K562 (cell line): ENCODE data around the gene SEC61A1. TPM values are rescaled to one million over a fixed set of nuclear protein-coding genes. Genes with fewer than 3 reads are reported as not detected.

ENCODE experiments used
- ATAC-seq: fragments of 200-7000 bp; cut with Tn5 transposase; 3 replicates; pipeline ENCODE4 v1.9.1; 2020; ENCODE audit warnings: moderate library complexity
- BruUV-seq: library from RNA; stranded (reverse); fragments of 400-500 nt; replicated peaks from 2 replicates; lab custom pipeline; 2021; lab: Mats Ljungman, UMichigan
- CTCF ChIA-PET: fragments of 300-600 bp; formaldehyde crosslinking; extraction: SDS; loops from one replicate; lab custom pipeline; 2021; ENCODE audit warnings: low intra/inter-chr PET ratio; lab: Yijun Ruan, JAX
- POLR2A ChIA-PET: fragments of 300-600, 350-650 bp; sonication (Branson Sonifier 250); formaldehyde crosslinking; extraction: SDS; loops from one replicate; lab custom pipeline; 2021; ENCODE audit warnings: antibody characterized with exemption, inconsistent platforms; lab: Yijun Ruan, JAX
- DNase-seq, 4 experiments: peaks; one replicate each; pipeline versions ENCODE4 v3.0.0 to v3.0.0-alpha.2; 2011 to 2018; ENCODE audit warnings: low spot score in 3 of 4, mixed read lengths in 3 of 4; ENCODE audit errors: extremely low read depth in 1 of 4
- FAIRE-seq: peaks from 2 replicates; lab custom pipeline; 2011; peaks lifted over from hg19 to GRCh38; lab: Jason Lieb, UNC
- H2AFZ ChIP-seq: 2 replicates; pipeline ENCODE4 v1.6.0; 2011; ENCODE audit warnings: low read depth, low read length, control low read depth, inconsistent platforms
- H3K27ac ChIP-seq: fragments of 200-600 bp; 3 replicates; pipeline ENCODE4 v1.8.0; 2011; ENCODE audit warnings: low read depth, mild to moderate bottlenecking, control low read depth, inconsistent platforms, low read length, moderate library complexity, mixed read lengths; ENCODE audit errors: extremely low read depth
- H3K27me3 ChIP-seq, 2 experiments: fragments of 300-600 bp in 1 of 2; 2 replicates in 1 of 2; 3 replicates in 1 of 2; pipeline versions ENCODE4 v1.6.0 to v1.8.0; 2011; ENCODE audit warnings: inconsistent platforms in 2 of 2, low read length in 2 of 2, mild to moderate bottlenecking in 1 of 2, mixed read lengths in 1 of 2, moderate library complexity in 1 of 2; ENCODE audit not compliant: control insufficient read depth in 2 of 2, insufficient read depth in 2 of 2
- H3K36me3 ChIP-seq: fragments of 300-600 bp; 3 replicates; pipeline ENCODE4 v1.8.0; 2011; ENCODE audit warnings: mild to moderate bottlenecking, low read length, inconsistent platforms; ENCODE audit not compliant: control insufficient read depth, insufficient read depth
- H3K4me1 ChIP-seq, 2 experiments: fragments of 200-600 bp in 1 of 2; replicated peaks in 1 of 2; 2 replicates in 1 of 2; 3 replicates in 1 of 2; pipeline versions ENCODE4 v1.5.1 to v1.8.0; 2011; ENCODE audit warnings: inconsistent platforms in 2 of 2, low read length in 2 of 2, mild to moderate bottlenecking in 1 of 2, mixed read lengths in 1 of 2, moderate library complexity in 1 of 2; ENCODE audit not compliant: control insufficient read depth in 2 of 2, insufficient read depth in 2 of 2
- H3K4me2 ChIP-seq: 2 replicates; pipeline ENCODE4 v1.6.1; 2011; ENCODE audit warnings: low read length, control low read depth, inconsistent platforms, mixed read lengths; ENCODE audit not compliant: insufficient read depth
- H3K4me3 ChIP-seq: fragments of 200-600 bp; sonication (generic), shearing (Covaris generic); 2 replicates; pipeline ENCODE4 v1.5.1; 2016; ENCODE audit warnings: control low read depth, inconsistent platforms
- H3K79me2 ChIP-seq: fragments of 200-600 bp; 3 replicates; pipeline ENCODE4 v1.8.0; 2011; ENCODE audit warnings: low read length, inconsistent platforms; ENCODE audit not compliant: control insufficient read depth, insufficient read depth
- H3K9ac ChIP-seq, 2 experiments: 2 replicates each; pipeline versions ENCODE4 v1.6.0 to v1.6.1; 2011; ENCODE audit warnings: low read depth in 2 of 2, low read length in 2 of 2, control low read depth in 1 of 2, inconsistent platforms in 1 of 2, mild to moderate bottlenecking in 1 of 2, mixed read lengths in 1 of 2; ENCODE audit not compliant: insufficient read depth in 1 of 2
- H3K9me1 ChIP-seq: one replicate; pipeline ENCODE4 v1.6.0; 2011; ENCODE audit warnings: inconsistent platforms, mild to moderate bottlenecking, low read length, moderate library complexity; ENCODE audit not compliant: control insufficient read depth, insufficient read depth
- H3K9me3 ChIP-seq: replicated peaks from 2 replicates; pipeline ENCODE4 v1.5.1; 2011; ENCODE audit warnings: low read depth, low read length, inconsistent platforms; ENCODE audit not compliant: control insufficient read depth, insufficient read depth
- H4K20me1 ChIP-seq: replicated peaks from 2 replicates; pipeline ENCODE4 v1.6.1; 2011; ENCODE audit warnings: low read length, inconsistent platforms, mixed read lengths; ENCODE audit not compliant: control insufficient read depth, insufficient read depth
- ARHGAP35 ChIP-seq: fragments of 450-650 bp; IDR thresholded peaks from 2 replicates; pipeline ENCODE4 v1.6.1; 2018; ENCODE audit not compliant: partially characterized antibody
- ELF4 ChIP-seq: fragments of 450-650 bp; formaldehyde crosslinking; IDR thresholded peaks from 2 replicates; pipeline ENCODE4 v1.4.0; 2022; ENCODE audit warnings: missing genetic modification characterization
- NCOA1 ChIP-seq: fragments of 450-650 bp; IDR thresholded peaks from 2 replicates; pipeline ENCODE4 v1.6.1; 2016; ENCODE audit warnings: low read depth
- POLR2G ChIP-seq: fragments of 200-400 bp; formaldehyde crosslinking; IDR thresholded peaks from 2 replicates; pipeline ENCODE4 v1.6.1; 2017; ENCODE audit warnings: low read depth, mild to moderate bottlenecking, antibody characterized with exemption, low read length, moderate library complexity
- RBFOX2 ChIP-seq: fragments of 200-400 bp; formaldehyde crosslinking; IDR thresholded peaks from 2 replicates; pipeline ENCODE4 v1.6.1; 2017; ENCODE audit warnings: low read depth, mild to moderate bottlenecking, low read length, moderate library complexity
- TAF7 ChIP-seq: fragments of 450-650 bp; IDR thresholded peaks from 2 replicates; pipeline ENCODE4 v1.6.1; 2016; ENCODE audit warnings: missing genetic modification characterization, missing compliant biosample characterization
- TSC22D4 ChIP-seq: fragments of 450-650 bp; IDR thresholded peaks from 2 replicates; pipeline ENCODE4 v1.6.1; 2016; ENCODE audit warnings: missing genetic modification characterization, missing biosample characterization, control low read depth
- ZBTB40 ChIP-seq, 2 experiments: fragments of 450-650 bp in 1 of 2; sonication (generic) in 1 of 2; formaldehyde crosslinking in 1 of 2; IDR thresholded peaks; 2 replicates each; pipeline versions ENCODE4 v1.7.1 to v1.9.0; 2016 to 2022; ENCODE audit warnings: inconsistent platforms in 1 of 2, mild to moderate bottlenecking in 1 of 2, missing genetic modification reagents in 1 of 2
- ZNF589 ChIP-seq: fragments of 200-800 bp; sonication (Bioruptor generic); IDR thresholded peaks from 2 replicates; pipeline ENCODE4 v1.6.1; 2016; ENCODE audit warnings: low read depth, missing genetic modification characterization, missing compliant biosample characterization
- WGBS: fragments of 100-300 bp; shearing (Covaris generic); methylation state at CpG from one replicate; pipeline ENCODE4 v1.1.6; 2016; ENCODE audit warnings: low coverage, mixed read lengths; ENCODE audit not compliant: insufficient coverage; ENCODE audit errors: missing lambda C conversion rate; 5-methylcytosine and 5-hydroxymethylcytosine counted together
- in situ Hi-C: fragments of 300-500 bp; cut with MboI; formaldehyde crosslinking; loops from 4 replicates; pipeline ENCODE4 v1.15.0; 2018; ENCODE audit warnings: inconsistent platforms, mixed read lengths
- intact Hi-C: fragments of 100-400 bp; cut with micrococcal nuclease; formaldehyde crosslinking; loops from 2 replicates; pipeline ENCODE4 v1.14.2; 2022
- polyA plus RNA-seq, 8 experiments: library from polyadenylated mRNA; depleted of rRNA in 4 of 8; stranded (reverse) in 5 of 8; unstranded in 3 of 8; fragments of >200 nt; fragmentation: Nextera tagmentation in 2 of 8; fragmentation: Illumina TruSeq in 1 of 8; extraction: Ambion mirVana in 2 of 8; extraction: Trizol in 1 of 8; gene quantifications; 2 replicates each; pipeline versions ENCODE4 v1.2.1 to v1.2.3, GENCODE V29; 2011 to 2014; ENCODE audit warnings: inconsistent platforms in 1 of 8, missing spikeins in 1 of 8
- total RNA-seq, 7 experiments: library from RNA; depleted of rRNA in 6 of 7; stranded (reverse); fragments of >200 nt in 6 of 7; fragmentation: Illumina TruSeq in 2 of 7; extraction: Trizol in 2 of 7; gene quantifications; 2 replicates each; pipeline versions ENCODE4 v1.2.1 to v1.2.3, GENCODE V29; 2011 to 2021; ENCODE audit warnings: low replicate concordance in 1 of 7
- TF ChIP-seq, protein P1 (sequence below): sonication (generic); formaldehyde crosslinking; IDR thresholded peaks from 2 replicates; pipeline ENCODE4 v1.8.0; 2022; ENCODE audit warnings: mild to moderate bottlenecking, missing genetic modification reagents

SEC61A1 gene
- total and polyA plus RNA-seq, 9 of the 15 experiments (the other 6 are each of a cell fraction or from before 2014, with no cell fraction given), result 1.9 to 140 (median 79.1) TPM

- H3K4me1 ChIP-seq, result no peaks in the 10 kb centered on the region; a peak in 1 of 5 replicates
- H3K36me3 ChIP-seq, result peaks cover 95% of the 10 kb centered on the region
- intact Hi-C loops, result no loop called here
- ATAC-seq (no peak; the same call in 2 of the 3 replicates), FAIRE-seq (no peak), DNase-seq (no peak)
- WGBS, result 79% methylated on average over 6 of the region's 8 CpGs
- H3K9me3 ChIP-seq, result no peaks in the 10 kb centered on the region
- no peak overlapping the region for H2AFZ ChIP-seq
- H3K4me3 ChIP-seq, result no peak overlapping the region
- no peak overlapping the region for H3K27ac ChIP-seq
- POLR2A ChIA-PET, result interaction anchor here (0.5 to 1.7 kb wide), 3 partner anchors 10 to 61 kb away, joined by 3 to 5 read pairs (median 3); partner anchors contain the start of gene SEC61A1
- no peaks in the 10 kb centered on the region for H3K9me1 ChIP-seq
- no peak overlapping the region for H3K4me2 ChIP-seq
- H4K20me1 ChIP-seq, result peaks cover 3% of the 10 kb centered on the region
- H3K9ac ChIP-seq, result no peak overlapping the region; a peak in 1 of 4 replicates
- CTCF ChIA-PET, result no interaction called here
- in situ Hi-C loops, result no loop called here
- no peaks in the 10 kb centered on the region; the same call in 2 of the 3 replicates for H3K79me2 ChIP-seq
- BruUV-seq, result no TSS peak
- TF ChIP-seq ELF4 (CRISPR knock-in tag) (no peak), ZNF589 (CRISPR knock-in tag) (no peak), ZBTB40 (IDR thresholded peaks at IDR 0.05) (no peak), ZBTB40 (CRISPR knock-in tag; IDR thresholded peaks at IDR 0.05) (no peak), ARHGAP35 (no peak), TAF7 (tag) (no peak), RBFOX2 (peak; percentile 57), POLR2G (0 out of 2 replicates have a peak, but pooled peaks have one; percentile 40), NCOA1 (no peak), TSC22D4 (tag) (no peak)
- TF ChIP-seq, protein P1, sequence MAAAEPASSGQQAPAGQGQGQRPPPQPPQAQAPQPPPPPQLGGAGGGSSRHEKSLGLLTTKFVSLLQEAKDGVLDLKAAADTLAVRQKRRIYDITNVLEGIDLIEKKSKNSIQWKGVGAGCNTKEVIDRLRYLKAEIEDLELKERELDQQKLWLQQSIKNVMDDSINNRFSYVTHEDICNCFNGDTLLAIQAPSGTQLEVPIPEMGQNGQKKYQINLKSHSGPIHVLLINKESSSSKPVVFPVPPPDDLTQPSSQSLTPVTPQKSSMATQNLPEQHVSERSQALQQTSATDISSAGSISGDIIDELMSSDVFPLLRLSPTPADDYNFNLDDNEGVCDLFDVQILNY (CRISPR knock-in tag), result no peak
- H3K27me3 ChIP-seq, result no peaks in the 10 kb centered on the region
Observed at GRCh38 chr3:128062033-128062745, 10.0 kb downstream of the SEC61A1 start.
